MCF 10A (cell line): ENCODE results near the gene ERMP1. TPM values are rescaled to one million over a fixed set of nuclear protein-coding genes. Genes with fewer than 3 reads are reported as not detected.
"Not testable (repeated sequence)": the region's sequence is repeated elsewhere in the genome, so short reads cannot be mapped to it uniquely, and the experiment has no call there.

Experiments
- BruUV-seq: library from RNA; stranded (reverse); fragments of 400-500 nt; replicated peaks from 2 replicates; lab custom pipeline; 2021; lab: Mats Ljungman, UMichigan
- CTCF ChIA-PET: fragments of 300-600 bp; sonication (Branson Sonifier 250); formaldehyde crosslinking; extraction: SDS; loops from one replicate; lab custom pipeline; 2021; ENCODE audit warnings: antibody characterized with exemption, inconsistent platforms; lab: Yijun Ruan, JAX
- POLR2A ChIA-PET: fragments of 300-600, 350-650 bp; sonication (Branson Sonifier 250); formaldehyde crosslinking; extraction: SDS; loops from one replicate; lab custom pipeline; 2020; ENCODE audit warnings: antibody characterized with exemption, inconsistent platforms; lab: Yijun Ruan, JAX
- DNase-seq: peaks from one replicate; pipeline ENCODE4 v3.0.0-alpha.2; 2018; ENCODE audit not compliant: unreplicated experiment
- H3K27ac Mint-ChIP-seq: one replicate; pipeline ENCODE4 v1.8.0; 2022; ENCODE audit warnings: mild to moderate bottlenecking, low read depth, mixed read lengths; ENCODE audit not compliant: unreplicated experiment
- H3K27me3 Mint-ChIP-seq: one replicate; pipeline ENCODE4 v1.8.0; 2022; ENCODE audit warnings: mixed read lengths; ENCODE audit not compliant: insufficient read depth, unreplicated experiment
- H3K36me3 Mint-ChIP-seq: one replicate; pipeline ENCODE4 v1.8.0; 2022; ENCODE audit warnings: mild to moderate bottlenecking, moderate library complexity, mixed read lengths; ENCODE audit not compliant: insufficient read depth, unreplicated experiment
- H3K4me1 Mint-ChIP-seq: one replicate; pipeline ENCODE4 v1.8.0; 2022; ENCODE audit warnings: mixed read lengths; ENCODE audit not compliant: insufficient read depth, unreplicated experiment
- H3K4me3 Mint-ChIP-seq: one replicate; pipeline ENCODE4 v1.8.0; 2022; ENCODE audit warnings: mild to moderate bottlenecking, moderate library complexity, mixed read lengths; ENCODE audit not compliant: unreplicated experiment
- H3K9me3 Mint-ChIP-seq: one replicate; pipeline ENCODE4 v1.8.0; 2022; ENCODE audit warnings: mixed read lengths; ENCODE audit not compliant: unreplicated experiment
- CTCF ChIP-seq: fragments of 200-600 bp; IDR thresholded peaks from one replicate; pipeline ENCODE4 v1.8.0; 2022; ENCODE audit warnings: antibody characterized with exemption, mild to moderate bottlenecking; ENCODE audit not compliant: unreplicated experiment
- intact Hi-C: fragments of 100-400 bp; cut with micrococcal nuclease; formaldehyde crosslinking; loops from 2 replicates; pipeline ENCODE4 v1.14.1; 2022
- total RNA-seq: library from RNA; stranded (reverse); gene quantifications from 2 replicates; pipeline ENCODE4 v1.2.3, GENCODE V29; 2022

The ERMP1 gene
- total RNA-seq, 1 experiment from 2014 or later, result 17.2 TPM

GRCh38 chr9:5779705-5780218 is 53.2 kb downstream of the ERMP1 start:
- H3K4me3 Mint-ChIP-seq, H3K27ac Mint-ChIP-seq, H3K4me1 Mint-ChIP-seq, H3K9me3 Mint-ChIP-seq, DNase-seq, H3K27me3 Mint-ChIP-seq, BruUV-seq, intact Hi-C loops: not testable (repeated sequence)
- POLR2A ChIA-PET, result interaction anchor here (1.5 kb wide), 1 partner anchor 14 kb away, joined by 4 read pairs; no protein-coding TSS in a partner anchor
- peaks cover 77% of the 10 kb centered on the region for H3K36me3 Mint-ChIP-seq
- CTCF ChIA-PET, result interaction anchor here (0.7 kb wide), 1 partner anchor 1578 kb away, joined by 6 read pairs; no protein-coding TSS in a partner anchor

- H3K36me3 Mint-ChIP-seq, result peaks cover 86% of the 10 kb centered on the region
- H3K27ac Mint-ChIP-seq, result no peak overlapping the region
- H3K27me3 Mint-ChIP-seq, result no peaks in the 10 kb centered on the region
- ChIA-PET POLR2A (interaction anchor here (1.5 kb wide), 1 partner anchor 15 kb away, joined by 4 read pairs; no protein-coding TSS in a partner anchor), CTCF (interaction anchor here (0.7 to 1.2 kb wide), 2 partner anchors 10 to 1428 kb away, joined by 3 read pairs; no protein-coding TSS in a partner anchor)
- no peak for DNase-seq
- no TSS peak for BruUV-seq
- H3K4me1 Mint-ChIP-seq, result no peaks in the 10 kb centered on the region
- intact Hi-C loops, result no loop called here
- H3K4me3 Mint-ChIP-seq, result no peak overlapping the region
- peaks cover 7% of the 10 kb centered on the region for H3K9me3 Mint-ChIP-seq
- no peak for TF ChIP-seq CTCF
These were observed 54.1 kb downstream of the ERMP1 start for GRCh38 chr9:5778805-5779204.

GRCh38 chr9:5773324-5773999 is 59.5 kb downstream of the ERMP1 start:
- Mint-ChIP-seq H3K9me3 (no peaks in the 10 kb centered on the region), H3K27me3 (no peaks in the 10 kb centered on the region), H3K4me3 (no peak overlapping the region), H3K4me1 (no peaks in the 10 kb centered on the region), H3K27ac (no peak overlapping the region), H3K36me3 (peaks cover 83% of the 10 kb centered on the region)
- intact Hi-C loops, result no loop called here
- TF ChIP-seq CTCF, result no peak
- BruUV-seq, result no TSS peak
- no peak for DNase-seq
- CTCF ChIA-PET, result interaction anchor here (0.6 to 3.4 kb wide), 3 partner anchors 10 to 22 kb away, joined by 4 to 14 read pairs (median 6); no protein-coding TSS in a partner anchor
- POLR2A ChIA-PET, result interaction anchor here (1.6 kb wide), 1 partner anchor 10 kb away, joined by 4 read pairs; no protein-coding TSS in a partner anchor

- H3K36me3 Mint-ChIP-seq, result peaks cover 90% of the 10 kb centered on the region
- DNase-seq, result no peak
- intact Hi-C loops, result loop anchor here (10.0 kb wide), 1 partner anchor 143 kb away; the partner anchor contains the start of gene RIC1
- no peak overlapping the region for H3K27ac Mint-ChIP-seq
- H3K27me3 Mint-ChIP-seq, result no peaks in the 10 kb centered on the region
- no TSS peak for BruUV-seq
- H3K9me3 Mint-ChIP-seq, result no peaks in the 10 kb centered on the region
- CTCF ChIA-PET, result interaction anchor here (0.7 to 1.2 kb wide), 2 partner anchors 10 to 148 kb away, joined by 3 to 4 read pairs; no protein-coding TSS in a partner anchor
- H3K4me3 Mint-ChIP-seq, result no peak overlapping the region
- no peaks in the 10 kb centered on the region for H3K4me1 Mint-ChIP-seq
- TF ChIP-seq CTCF, result no peak
- POLR2A ChIA-PET, result interaction anchor here (1.0 kb wide), 1 partner anchor 22 kb away, joined by 3 read pairs; no protein-coding TSS in a partner anchor
These were observed 64.7 kb downstream of the ERMP1 start for GRCh38 chr9:5767968-5768932.
